Duodenal mucosa (tissue), 2 donors: ENCODE data around the gene DNAH1.

Experiments used
- H3K27ac ChIP-seq: one replicate; pipeline ENCODE4 v1.7.0; 2013; ENCODE audit warnings: low read depth, low read length
- H3K27me3 ChIP-seq, 2 donors: one replicate each; pipeline ENCODE4 v1.7.0; 2013; ENCODE audit warnings: low read length in 2 of 2, control low read depth in 1 of 2; ENCODE audit not compliant: insufficient read depth in 2 of 2, control insufficient read depth in 1 of 2
- H3K36me3 ChIP-seq, 2 donors: one replicate each; pipeline ENCODE4 v1.7.0; 2013; ENCODE audit warnings: low read length in 2 of 2, control low read depth in 1 of 2; ENCODE audit not compliant: insufficient read depth in 2 of 2, control insufficient read depth in 1 of 2
- H3K4me1 ChIP-seq, 2 donors: one replicate each; pipeline ENCODE4 v1.7.0; 2013; ENCODE audit warnings: low read length in 2 of 2, control low read depth in 1 of 2; ENCODE audit not compliant: insufficient read depth in 2 of 2, control insufficient read depth in 1 of 2
- H3K4me3 ChIP-seq, 2 donors: one replicate each; pipeline ENCODE4 v1.7.0; 2013; ENCODE audit warnings: low read length in 2 of 2, low read depth in 1 of 2
- H3K9ac ChIP-seq, 2 donors: one replicate each; pipeline ENCODE4 v1.7.0; 2013; ENCODE audit warnings: low read length in 2 of 2, low read depth in 1 of 2
- H3K9me3 ChIP-seq, 2 donors: one replicate each; pipeline ENCODE4 v1.7.0; 2013; ENCODE audit warnings: low read length in 2 of 2, control low read depth in 1 of 2; ENCODE audit not compliant: control insufficient read depth in 1 of 2

DNAH1 gene

DNA sequence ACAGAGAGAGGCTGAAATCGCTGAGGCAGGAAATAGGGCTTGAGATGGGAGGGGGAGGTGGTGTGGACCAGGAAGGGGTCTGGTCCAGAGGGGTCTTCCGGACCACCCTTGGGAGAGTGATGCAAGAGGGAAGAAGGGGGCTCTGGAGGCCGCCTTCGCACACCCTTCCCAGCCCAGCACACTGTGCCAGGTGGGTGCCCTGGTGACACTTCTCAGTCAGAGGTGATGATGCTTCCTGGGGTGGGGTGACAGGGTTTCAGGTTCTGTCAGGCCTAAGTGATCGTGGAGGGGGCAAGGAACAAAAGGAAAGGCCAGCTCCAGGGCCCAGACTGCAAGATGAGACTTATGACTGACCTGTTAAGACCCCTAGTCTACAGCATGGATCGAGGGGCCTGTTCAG, 116.1 kb downstream of the DNAH1 start:
- Histone ChIP-seq H3K27ac (no peak overlapping the region), H3K4me1 (no peaks in the 10 kb centered on the region), H3K9ac (no peak overlapping the region), H3K9me3 (no peaks in the 10 kb centered on the region), H3K36me3 (no peaks in the 10 kb centered on the region), H3K4me3 (no peak overlapping the region), H3K27me3 (no peaks in the 10 kb centered on the region)

DNA sequence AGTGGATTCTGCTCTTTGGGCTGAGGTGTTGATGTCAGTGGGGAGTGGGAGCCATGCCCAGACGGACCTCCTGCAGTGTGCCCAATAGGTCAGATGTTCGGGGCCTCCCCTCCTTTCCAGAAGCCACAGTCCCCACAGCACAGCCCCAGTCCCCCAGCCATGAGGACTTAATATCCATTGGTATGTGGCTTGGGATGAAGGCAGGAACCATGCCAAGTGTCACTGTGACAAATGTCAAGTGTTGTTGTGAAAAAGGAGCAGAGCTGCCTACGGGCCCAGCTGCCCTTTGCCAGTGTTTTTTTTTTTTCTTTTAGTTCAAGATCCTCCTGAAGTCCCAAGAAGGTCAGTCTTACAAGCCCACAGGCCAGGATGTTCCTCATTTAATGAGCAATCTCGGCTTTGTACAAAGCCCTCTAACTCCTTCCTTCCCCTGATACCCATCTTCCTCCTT, 116.6 kb downstream of the DNAH1 start:
- H3K4me1 ChIP-seq: no peaks in the 10 kb centered on the region
- H3K27ac ChIP-seq: no peak overlapping the region
- no peak overlapping the region for H3K9ac ChIP-seq

DNA sequence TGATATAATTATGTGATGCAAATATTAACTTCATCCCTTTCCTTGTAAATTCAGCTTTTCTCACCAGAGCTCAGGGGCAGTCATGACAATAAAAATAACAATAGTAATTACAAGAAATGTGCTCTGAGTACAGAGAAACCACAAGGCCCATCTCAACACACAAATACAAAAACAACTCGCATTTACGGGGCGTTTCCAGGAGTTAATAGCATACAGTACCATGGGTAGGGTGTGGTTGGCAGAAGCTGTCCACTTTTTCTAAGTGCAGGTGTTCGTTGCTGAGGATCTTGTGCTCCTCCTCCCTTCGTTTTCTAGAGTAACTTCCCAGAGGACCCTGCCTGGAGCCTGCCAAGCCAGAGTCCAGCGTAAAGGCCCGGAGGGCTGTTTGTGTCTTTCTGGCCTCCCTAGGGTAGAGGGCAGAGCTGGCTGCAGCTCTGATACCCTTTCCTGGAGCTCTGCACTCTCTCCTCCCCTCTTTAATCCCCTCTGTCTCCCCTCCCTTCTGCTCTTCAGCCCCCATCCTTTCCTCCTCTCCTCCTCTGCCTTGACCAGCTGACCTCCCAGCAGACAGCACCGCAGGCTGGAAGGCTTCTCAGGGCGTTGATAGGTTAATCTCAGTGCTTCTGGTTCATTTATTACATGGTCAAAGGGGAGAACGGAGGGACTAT, 117.3 kb downstream of the DNAH1 start:
- no peaks in the 10 kb centered on the region for H3K4me1 ChIP-seq

More for the DNA sequence above, 116.6 kb downstream of the DNAH1 start:
- H3K36me3 ChIP-seq: no peaks in the 10 kb centered on the region
- no peaks in the 10 kb centered on the region for H3K9me3 ChIP-seq
- H3K27me3 ChIP-seq: no peaks in the 10 kb centered on the region
- H3K4me3 ChIP-seq: no peak overlapping the region

DNA sequence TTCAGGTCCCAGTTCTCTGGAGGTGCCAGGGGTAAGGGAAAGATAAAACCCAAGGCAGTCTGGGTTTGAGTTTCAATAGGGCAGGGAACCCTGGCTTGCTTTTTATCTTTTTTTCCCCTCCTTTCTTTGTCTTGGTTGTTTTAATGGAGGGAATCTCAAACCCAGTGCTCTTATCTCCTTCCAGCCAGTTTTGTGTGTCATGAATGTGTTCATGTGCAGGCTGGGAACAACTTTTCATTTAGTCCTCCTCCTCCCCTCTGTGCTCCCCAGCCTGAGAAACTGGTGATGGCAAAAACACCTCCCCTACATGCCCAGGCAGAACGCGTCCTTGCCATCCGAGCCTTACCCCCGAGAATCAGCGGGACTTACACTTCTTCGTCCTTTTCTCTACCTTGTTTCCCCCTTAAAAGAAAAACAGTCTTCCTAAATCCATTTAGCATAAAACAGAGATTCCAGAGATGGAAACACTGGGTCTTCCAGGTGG, 117.9 kb downstream of the DNAH1 start:
- no peaks in the 10 kb centered on the region for H3K36me3 ChIP-seq
- H3K27me3 ChIP-seq: no peaks in the 10 kb centered on the region
- no peaks in the 10 kb centered on the region for H3K4me1 ChIP-seq
- no peak overlapping the region for H3K27ac ChIP-seq
- H3K4me3 ChIP-seq: no peak overlapping the region
- no peak overlapping the region for H3K9ac ChIP-seq
- no peaks in the 10 kb centered on the region for H3K9me3 ChIP-seq

More for the DNA sequence above, 117.3 kb downstream of the DNAH1 start:
- H3K4me3 ChIP-seq: no peak overlapping the region
- H3K27me3 ChIP-seq: no peaks in the 10 kb centered on the region
- H3K27ac ChIP-seq: no peak overlapping the region
- no peaks in the 10 kb centered on the region for H3K9me3 ChIP-seq
- no peak overlapping the region for H3K9ac ChIP-seq
- H3K36me3 ChIP-seq: no peaks in the 10 kb centered on the region

DNA sequence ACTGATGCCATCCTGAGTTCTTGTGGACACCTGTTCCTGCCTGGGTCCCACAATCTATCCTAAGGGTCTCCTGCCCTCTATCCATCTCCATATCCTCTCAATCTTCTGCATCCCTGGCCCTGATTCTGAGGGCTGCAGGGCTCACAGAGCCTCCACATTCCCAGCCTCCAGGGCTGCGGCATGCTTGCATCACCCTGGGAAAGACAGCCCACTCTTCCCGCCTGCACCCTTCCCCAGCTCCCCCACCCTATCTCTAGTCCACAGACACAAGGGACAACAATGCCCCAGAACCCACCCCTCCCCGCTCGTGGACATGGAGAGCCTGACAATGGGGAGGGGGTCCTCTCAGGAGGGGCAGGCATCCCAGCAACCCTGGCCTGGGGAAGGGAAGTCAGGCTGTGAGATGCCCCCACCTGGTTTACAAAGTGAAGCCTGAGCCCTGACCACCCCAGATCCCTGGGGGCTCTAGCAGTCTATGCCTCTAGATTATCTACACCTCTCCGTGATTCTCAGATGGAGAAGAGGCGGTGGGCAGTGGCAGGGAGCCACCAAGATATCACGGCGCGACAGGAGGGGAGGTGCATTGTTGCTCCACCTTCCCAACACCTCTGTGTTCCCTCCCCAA, 118.5 kb downstream of the DNAH1 start:
- H3K4me1 ChIP-seq: no peaks in the 10 kb centered on the region
- H3K4me3 ChIP-seq: no peak overlapping the region
- H3K27ac ChIP-seq: no peak overlapping the region
- H3K36me3 ChIP-seq: no peaks in the 10 kb centered on the region
- no peaks in the 10 kb centered on the region for H3K9me3 ChIP-seq
- H3K9ac ChIP-seq: no peak overlapping the region
- no peaks in the 10 kb centered on the region for H3K27me3 ChIP-seq

DNA sequence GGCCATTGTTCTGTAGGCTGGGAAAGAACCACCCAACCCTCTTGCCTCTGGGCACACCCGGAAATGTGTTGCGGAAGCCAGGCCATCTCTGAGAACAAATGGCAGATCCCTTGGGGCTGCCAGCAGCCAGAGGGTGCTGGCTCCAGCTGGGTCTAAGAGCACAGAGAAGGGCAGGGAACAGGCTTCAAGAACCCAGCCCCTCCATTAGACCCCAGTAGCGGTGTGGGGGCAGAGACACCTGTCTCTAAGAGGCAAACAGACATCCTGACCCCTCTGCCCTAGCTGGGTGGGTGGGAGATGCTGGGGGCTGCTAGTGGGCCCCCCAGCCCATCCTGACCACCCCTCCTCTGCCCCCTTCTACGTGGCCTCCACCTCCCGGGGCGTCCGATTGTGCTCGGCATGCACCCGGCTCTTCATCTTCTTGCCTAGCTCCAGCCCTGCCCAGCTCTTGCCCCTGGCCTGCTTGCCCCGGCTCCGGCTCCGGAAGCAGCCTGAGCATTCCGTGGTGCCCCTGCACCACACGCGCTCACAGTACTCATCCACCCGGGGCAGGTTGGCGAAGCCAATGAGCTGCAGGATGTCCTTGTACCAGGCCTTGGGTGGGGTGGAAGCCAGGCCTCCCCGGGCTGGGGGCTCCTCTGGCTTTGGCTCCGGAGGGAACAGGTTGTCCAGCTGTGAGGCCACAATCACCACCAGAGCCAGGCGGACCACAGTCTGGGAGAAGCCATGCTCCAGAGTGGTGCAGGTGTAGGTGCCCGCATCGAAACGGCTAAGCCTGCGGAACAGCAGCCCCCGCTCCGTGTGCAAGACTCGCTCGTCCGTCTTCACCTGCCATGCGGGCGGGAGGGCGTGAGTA, 119.4 kb downstream of the DNAH1 start:
- Histone ChIP-seq H3K36me3 (no peaks in the 10 kb centered on the region), H3K27ac (no peak overlapping the region), H3K9ac (no peak overlapping the region), H3K4me1 (no peaks in the 10 kb centered on the region), H3K9me3 (no peaks in the 10 kb centered on the region), H3K4me3 (no peak overlapping the region), H3K27me3 (no peaks in the 10 kb centered on the region)

DNA sequence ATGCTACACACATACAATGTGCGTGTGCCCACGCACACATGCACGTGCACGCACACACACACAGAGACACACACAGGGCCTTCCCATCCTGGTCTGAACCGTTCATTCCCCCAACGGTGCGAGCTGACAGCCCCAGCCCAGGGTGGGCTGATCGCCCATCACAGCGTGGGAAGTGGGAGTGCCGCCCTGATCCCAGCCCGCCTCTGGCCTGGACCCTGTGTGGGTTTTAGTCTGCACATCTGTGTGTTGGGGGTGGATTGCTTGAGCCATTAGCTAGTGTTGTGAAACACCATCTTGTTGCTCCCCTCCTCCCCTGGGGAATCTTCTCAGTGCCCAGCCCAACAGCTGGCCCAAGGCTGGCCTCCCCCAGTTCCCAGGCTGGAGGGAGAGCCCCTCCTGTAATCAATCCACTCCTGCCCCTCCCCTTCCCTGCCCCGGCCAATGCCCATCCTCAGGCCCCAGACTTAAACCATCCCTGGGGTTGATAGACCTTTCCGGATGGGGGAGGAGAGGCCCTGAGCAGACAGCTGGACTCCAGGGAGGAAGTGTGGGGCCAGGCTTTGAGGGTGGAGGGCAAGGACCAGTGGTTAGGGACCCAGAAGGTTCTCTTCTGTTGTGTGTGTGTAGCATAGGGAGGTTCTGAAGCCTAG, 120.5 kb downstream of the DNAH1 start:
- H3K27ac ChIP-seq: no peak overlapping the region
- H3K9me3 ChIP-seq: no peaks in the 10 kb centered on the region
- no peaks in the 10 kb centered on the region for H3K4me1 ChIP-seq
- no peaks in the 10 kb centered on the region for H3K27me3 ChIP-seq
- H3K4me3 ChIP-seq: no peak overlapping the region
- H3K9ac ChIP-seq: no peak overlapping the region
- H3K36me3 ChIP-seq: no peaks in the 10 kb centered on the region

DNA sequence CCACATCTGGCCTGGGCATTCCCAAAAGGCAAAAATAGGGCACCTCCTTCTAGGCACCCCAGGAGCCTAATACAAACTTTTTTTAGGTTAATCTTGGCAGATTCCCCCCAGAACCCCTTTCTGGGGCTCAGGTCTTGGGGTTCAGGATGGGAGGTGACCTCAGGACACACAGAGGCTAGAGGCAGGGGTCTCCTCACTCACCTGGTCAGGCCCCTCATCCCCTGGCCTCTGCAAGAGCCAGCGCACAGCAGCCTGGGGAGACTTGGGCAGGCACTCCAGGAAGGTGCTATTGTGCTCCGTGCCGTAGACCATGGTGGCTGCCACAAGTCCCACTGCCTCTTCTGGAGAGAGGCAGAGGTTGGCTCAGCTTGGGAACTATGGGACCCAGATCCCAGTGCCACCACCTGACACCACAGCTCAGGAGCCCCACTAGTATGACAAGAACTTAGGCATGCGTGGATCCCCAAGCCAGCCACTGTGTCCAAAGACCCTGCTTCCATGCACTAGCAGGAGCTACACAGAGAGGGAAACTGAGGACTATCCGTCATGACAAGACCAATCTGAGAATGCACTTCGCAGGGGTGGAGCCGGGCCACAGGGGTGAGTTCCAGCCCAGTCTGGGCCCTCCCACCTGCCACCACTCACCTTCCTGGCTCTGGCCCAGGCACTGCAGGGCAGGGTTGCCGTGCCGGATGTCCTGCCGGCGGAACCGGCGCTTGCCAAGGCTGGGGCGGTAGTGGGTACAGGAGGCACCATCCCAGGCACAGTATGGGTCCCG, 121.4 kb downstream of the DNAH1 start:
- Histone ChIP-seq H3K9me3 (no peaks in the 10 kb centered on the region), H3K36me3 (no peaks in the 10 kb centered on the region), H3K27me3 (no peaks in the 10 kb centered on the region), H3K4me3 (no peak overlapping the region), H3K4me1 (no peaks in the 10 kb centered on the region), H3K27ac (no peak overlapping the region), H3K9ac (no peak overlapping the region)

DNA sequence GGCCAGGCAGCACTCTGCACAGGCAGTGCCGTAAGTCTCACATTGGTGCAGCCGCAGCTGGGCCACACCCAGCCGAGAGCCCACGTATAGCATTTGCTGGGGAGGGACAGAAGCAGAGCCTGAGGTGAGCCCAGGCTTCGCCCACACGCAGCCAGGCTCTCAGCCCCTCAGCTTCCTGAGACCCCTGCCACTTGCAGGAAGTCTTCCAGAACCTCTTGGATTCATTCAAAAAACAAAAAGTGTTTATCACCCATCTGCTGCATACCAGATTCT, 121.9 kb downstream of the DNAH1 start:
- Histone ChIP-seq H3K27me3 (no peaks in the 10 kb centered on the region), H3K27ac (no peak overlapping the region), H3K9me3 (no peaks in the 10 kb centered on the region), H3K9ac (no peak overlapping the region), H3K36me3 (no peaks in the 10 kb centered on the region), H3K4me1 (no peaks in the 10 kb centered on the region), H3K4me3 (no peak overlapping the region)
